Measurements from ENCODE around the gene FBXL14.

The FBXL14 gene

GRCh38 chr12:1539135-1539534 is 55.2 kb downstream of the FBXL14 start:
- no peak overlapping the region for H3K4me2 ChIP-seq (ENCODE audit: low read length)
- no peak overlapping the region for H2AK5ac ChIP-seq (ENCODE audit: low read length)
- H3K4me1 ChIP-seq (ENCODE audit: control insufficient read depth in 1 of 2, insufficient read depth in 2 of 2, low read length in 2 of 2), result no peaks in the 10 kb centered on the region
- no peak overlapping the region for H3K18ac ChIP-seq (ENCODE audit: low read length)
- no peak overlapping the region for H3K23ac ChIP-seq (ENCODE audit: low read length)
- H2BK5ac ChIP-seq (ENCODE audit: low read depth, low read length, poor library complexity), result no peak overlapping the region
- H2AFZ ChIP-seq (ENCODE audit: insufficient read depth, low read length, poor library complexity), result no peak overlapping the region
- no peak overlapping the region for H3K9ac ChIP-seq (ENCODE audit: low read length)
- no peak overlapping the region for H4K12ac ChIP-seq (ENCODE audit: low read depth, low read length)
- no peak overlapping the region for H3K27ac ChIP-seq (ENCODE audit: low read depth, low read length)
- no peak overlapping the region for H3K4ac ChIP-seq (ENCODE audit: low read depth, low read length)
- no peak overlapping the region for H4K8ac ChIP-seq (ENCODE audit: low read depth, low read length)
- H3K27me3 ChIP-seq (ENCODE audit: insufficient read depth, low read length), result peaks cover 4% of the 10 kb centered on the region
- H3K79me2 ChIP-seq (ENCODE audit: control insufficient read depth, insufficient read depth, low read length, poor library complexity), result no peaks in the 10 kb centered on the region
- WGBS (ENCODE audit: extremely low coverage, insufficient coverage, insufficient read length), result no CpG with 5 or more reads among the region's 11 CpGs
- H3K79me1 ChIP-seq (ENCODE audit: low read length), result no peaks in the 10 kb centered on the region
- H4K91ac ChIP-seq (ENCODE audit: low read depth, low read length), result no peak overlapping the region
- H3K9me3 ChIP-seq (ENCODE audit: insufficient read depth, low read depth, low read length), result peaks cover 2% of the 10 kb centered on the region
- no peak for DNase-seq
- no peaks in the 10 kb centered on the region for H3K36me3 ChIP-seq (ENCODE audit: control insufficient read depth in 1 of 2, insufficient read depth in 2 of 2, low read length in 2 of 2)
- no peak overlapping the region for H3K14ac ChIP-seq (ENCODE audit: low read length)
- H2BK120ac ChIP-seq (ENCODE audit: insufficient read depth, low read length, poor library complexity), result no peak overlapping the region
- H2BK12ac ChIP-seq (ENCODE audit: low read length), result no peak overlapping the region
- H3K4me3 ChIP-seq (ENCODE audit: low read depth, low read length), result no peak overlapping the region

GRCh38 chr12:1536817-1537216 is 57.6 kb downstream of the FBXL14 start:
- no peak overlapping the region for H3K4ac ChIP-seq (ENCODE audit: low read depth, low read length)
- no peaks in the 10 kb centered on the region for H3K4me1 ChIP-seq (ENCODE audit: control insufficient read depth in 1 of 2, insufficient read depth in 2 of 2, low read length in 2 of 2)
- no peaks in the 10 kb centered on the region for H3K36me3 ChIP-seq (ENCODE audit: control insufficient read depth in 1 of 2, insufficient read depth in 2 of 2, low read length in 2 of 2)
- no CpG with 5 or more reads among the region's 4 CpGs for WGBS (ENCODE audit: extremely low coverage, insufficient coverage, insufficient read length)
- no peak overlapping the region for H4K12ac ChIP-seq (ENCODE audit: low read depth, low read length)
- no peaks in the 10 kb centered on the region for H3K79me2 ChIP-seq (ENCODE audit: control insufficient read depth, insufficient read depth, low read length, poor library complexity)
- no peak overlapping the region for H3K18ac ChIP-seq (ENCODE audit: low read length)
- no peaks in the 10 kb centered on the region for H3K79me1 ChIP-seq (ENCODE audit: low read length)
- H4K91ac ChIP-seq (ENCODE audit: low read depth, low read length), result no peak overlapping the region
- no peak overlapping the region for H2BK5ac ChIP-seq (ENCODE audit: low read depth, low read length, poor library complexity)
- H3K27me3 ChIP-seq (ENCODE audit: insufficient read depth, low read length), result peaks cover 22% of the 10 kb centered on the region
- H3K9me3 ChIP-seq (ENCODE audit: insufficient read depth, low read depth, low read length), result peaks cover 4% of the 10 kb centered on the region
- no peak overlapping the region for H2BK12ac ChIP-seq (ENCODE audit: low read length)
- no peak overlapping the region for H3K4me2 ChIP-seq (ENCODE audit: low read length)
- no peak overlapping the region for H3K9ac ChIP-seq (ENCODE audit: low read length)
- H2AK5ac ChIP-seq (ENCODE audit: low read length), result no peak overlapping the region
- no peak overlapping the region for H4K8ac ChIP-seq (ENCODE audit: low read depth, low read length)
- H3K23ac ChIP-seq (ENCODE audit: low read length), result no peak overlapping the region
- H2AFZ ChIP-seq (ENCODE audit: insufficient read depth, low read length, poor library complexity), result no peak overlapping the region
- DNase-seq, result no peak
- no peak overlapping the region for H2BK120ac ChIP-seq (ENCODE audit: insufficient read depth, low read length, poor library complexity)
- no peak overlapping the region for H3K14ac ChIP-seq (ENCODE audit: low read length)
- no peak overlapping the region for H3K4me3 ChIP-seq (ENCODE audit: low read depth, low read length)
- no peak overlapping the region for H3K27ac ChIP-seq (ENCODE audit: low read depth, low read length)

GRCh38 chr12:1534748-1535147 is 59.6 kb downstream of the FBXL14 start:
- H2AFZ ChIP-seq (ENCODE audit: insufficient read depth, low read length, poor library complexity), result no peak overlapping the region
- H4K8ac ChIP-seq (ENCODE audit: low read depth, low read length), result no peak overlapping the region
- no peaks in the 10 kb centered on the region for H3K4me1 ChIP-seq (ENCODE audit: control insufficient read depth in 1 of 2, insufficient read depth in 2 of 2, low read length in 2 of 2)
- H3K23ac ChIP-seq (ENCODE audit: low read length), result no peak overlapping the region
- no peak overlapping the region for H3K9ac ChIP-seq (ENCODE audit: low read length)
- H3K27me3 ChIP-seq (ENCODE audit: insufficient read depth, low read length), result peaks cover 43% of the 10 kb centered on the region
- no peak overlapping the region for H3K4ac ChIP-seq (ENCODE audit: low read depth, low read length)
- no peak overlapping the region for H4K91ac ChIP-seq (ENCODE audit: low read depth, low read length)
- H3K27ac ChIP-seq (ENCODE audit: low read depth, low read length), result no peak overlapping the region
- no peaks in the 10 kb centered on the region for H3K79me2 ChIP-seq (ENCODE audit: control insufficient read depth, insufficient read depth, low read length, poor library complexity)
- no peak overlapping the region for H3K18ac ChIP-seq (ENCODE audit: low read length)
- no peak overlapping the region for H2BK120ac ChIP-seq (ENCODE audit: insufficient read depth, low read length, poor library complexity)
- H3K4me2 ChIP-seq (ENCODE audit: low read length), result no peak overlapping the region
- DNase-seq, result no peak
- H2BK12ac ChIP-seq (ENCODE audit: low read length), result no peak overlapping the region
- H3K4me3 ChIP-seq (ENCODE audit: low read depth, low read length), result no peak overlapping the region
- WGBS (ENCODE audit: extremely low coverage, insufficient coverage, insufficient read length), result no CpG with 5 or more reads among the region's 3 CpGs
- no peak overlapping the region for H2BK5ac ChIP-seq (ENCODE audit: low read depth, low read length, poor library complexity)
- H4K12ac ChIP-seq (ENCODE audit: low read depth, low read length), result no peak overlapping the region
- H3K14ac ChIP-seq (ENCODE audit: low read length), result no peak overlapping the region
- H3K79me1 ChIP-seq (ENCODE audit: low read length), result no peaks in the 10 kb centered on the region
- peaks cover 10% of the 10 kb centered on the region for H3K9me3 ChIP-seq (ENCODE audit: insufficient read depth, low read depth, low read length)
- no peak overlapping the region for H2AK5ac ChIP-seq (ENCODE audit: low read length)
- H3K36me3 ChIP-seq (ENCODE audit: control insufficient read depth in 1 of 2, insufficient read depth in 2 of 2, low read length in 2 of 2), result no peaks in the 10 kb centered on the region

GRCh38 chr12:1533602-1534304 is 60.6 kb downstream of the FBXL14 start:
- H2BK12ac ChIP-seq (ENCODE audit: low read length), result no peak overlapping the region
- H2BK120ac ChIP-seq (ENCODE audit: insufficient read depth, low read length, poor library complexity), result no peak overlapping the region
- no peak overlapping the region for H2AK5ac ChIP-seq (ENCODE audit: low read length)
- no peak overlapping the region for H3K4me2 ChIP-seq (ENCODE audit: low read length)
- no peak overlapping the region for H3K4ac ChIP-seq (ENCODE audit: low read depth, low read length)
- no peak overlapping the region for H3K14ac ChIP-seq (ENCODE audit: low read length)
- H3K4me1 ChIP-seq (ENCODE audit: control insufficient read depth in 1 of 2, insufficient read depth in 2 of 2, low read length in 2 of 2), result no peaks in the 10 kb centered on the region
- no peak overlapping the region for H2AFZ ChIP-seq (ENCODE audit: insufficient read depth, low read length, poor library complexity)
- H3K23ac ChIP-seq (ENCODE audit: low read length), result no peak overlapping the region
- no peak overlapping the region for H3K4me3 ChIP-seq (ENCODE audit: low read depth, low read length)
- no peak overlapping the region for H3K27ac ChIP-seq (ENCODE audit: low read depth, low read length)
- no peak overlapping the region for H3K9ac ChIP-seq (ENCODE audit: low read length)
- no peak for DNase-seq
- peaks cover 52% of the 10 kb centered on the region for H3K27me3 ChIP-seq (ENCODE audit: insufficient read depth, low read length)
- no peak overlapping the region for H3K18ac ChIP-seq (ENCODE audit: low read length)
- WGBS (ENCODE audit: extremely low coverage, insufficient coverage, insufficient read length), result no CpG with 5 or more reads among the region's 16 CpGs
- no peak overlapping the region for H4K8ac ChIP-seq (ENCODE audit: low read depth, low read length)
- H2BK5ac ChIP-seq (ENCODE audit: low read depth, low read length, poor library complexity), result no peak overlapping the region
- no peaks in the 10 kb centered on the region for H3K36me3 ChIP-seq (ENCODE audit: control insufficient read depth in 1 of 2, insufficient read depth in 2 of 2, low read length in 2 of 2)
- no peak overlapping the region for H4K12ac ChIP-seq (ENCODE audit: low read depth, low read length)
- no peaks in the 10 kb centered on the region for H3K79me2 ChIP-seq (ENCODE audit: control insufficient read depth, insufficient read depth, low read length, poor library complexity)
- peaks cover 10% of the 10 kb centered on the region for H3K9me3 ChIP-seq (ENCODE audit: insufficient read depth, low read depth, low read length)
- no peaks in the 10 kb centered on the region for H3K79me1 ChIP-seq (ENCODE audit: low read length)
- H4K91ac ChIP-seq (ENCODE audit: low read depth, low read length), result no peak overlapping the region

Data from trophoblast cell (in vitro differentiated cells and primary cell).